K562 (cell line): ENCODE results near the gene TRMU.

Experiments
- ARID2 ChIP-seq: fragments of 450-650 bp; IDR thresholded peaks from 2 replicates; pipeline ENCODE4 v1.6.1; 2017; ENCODE audit warnings: antibody characterized with exemption, mild to moderate bottlenecking
- BCL6 ChIP-seq: fragments of 250-450 bp; sonication (Bioruptor Pico); IDR thresholded peaks from 2 replicates; pipeline ENCODE4 v1.4.0; 2020
- ETV6 ChIP-seq, 3 experiments: fragments of 150-350 bp in 1 of 3; sonication (generic) in 1 of 3; formaldehyde crosslinking in 1 of 3; IDR thresholded peaks; 2 replicates each; pipeline versions ENCODE4 v1.6.1 to v1.8.0; 2014 to 2022; ENCODE audit warnings: borderline replicate concordance in 2 of 3, low read depth in 2 of 3, antibody characterized with exemption in 1 of 3, low read length in 1 of 3, mild to moderate bottlenecking in 1 of 3, missing genetic modification reagents in 1 of 3
- JUNB ChIP-seq: fragments of 450-650 bp; formaldehyde crosslinking; conservative IDR thresholded peaks from 2 replicates; pipeline ENCODE4 v1.4.0; 2020; ENCODE audit warnings: mild to moderate bottlenecking
- SIN3A ChIP-seq, 2 experiments: fragments of 150-350 bp in 1 of 2; IDR thresholded peaks; 2 replicates each; pipeline ENCODE4 v1.6.1; 2011 to 2016; ENCODE audit warnings: borderline replicate concordance in 2 of 2, low read depth in 2 of 2, low read length in 2 of 2, mild to moderate bottlenecking in 2 of 2, moderate library complexity in 2 of 2; ENCODE audit not compliant: control insufficient read depth in 1 of 2
- SMAD2 ChIP-seq: fragments of 150-350 bp; IDR thresholded peaks from 2 replicates; pipeline ENCODE4 v1.6.1; 2014; ENCODE audit warnings: low read depth, mild to moderate bottlenecking, low read length
- TCF7 ChIP-seq: sonication (generic); IDR thresholded peaks from 2 replicates; pipeline ENCODE4 v1.6.1; 2016; ENCODE audit warnings: antibody characterized with exemption, borderline replicate concordance
- TF ChIP-seq, protein P1 (sequence below): sonication (generic); formaldehyde crosslinking; IDR thresholded peaks from 2 replicates; pipeline ENCODE4 v1.5.0; 2020; ENCODE audit warnings: missing genetic modification reagents
- TF ChIP-seq, protein P2 (sequence below): sonication (generic); formaldehyde crosslinking; IDR thresholded peaks from 2 replicates; pipeline ENCODE4 v1.8.0; 2022; ENCODE audit warnings: missing genetic modification reagents, mild to moderate bottlenecking, borderline replicate concordance
- TF ChIP-seq, protein P3 (sequence below), 3 experiments: IDR thresholded peaks in 2 of 3; conservative IDR thresholded peaks in 1 of 3; 2 replicates each; pipeline ENCODE4 v1.5.1; 2011 to 2012; ENCODE audit warnings: low read length in 3 of 3, mild to moderate bottlenecking in 3 of 3, control low read depth in 2 of 3, improper control_type of control experiment in 1 of 3, inconsistent platforms in 1 of 3, low read depth in 1 of 3, mixed read lengths in 1 of 3, moderate library complexity in 1 of 3; ENCODE audit not compliant: insufficient read depth in 2 of 3
- TF ChIP-seq, protein P4 (sequence below): sonication (generic); formaldehyde crosslinking; IDR thresholded peaks from 2 replicates; pipeline ENCODE4 v1.8.0; 2022; ENCODE audit warnings: mild to moderate bottlenecking, missing genetic modification reagents

DNA sequence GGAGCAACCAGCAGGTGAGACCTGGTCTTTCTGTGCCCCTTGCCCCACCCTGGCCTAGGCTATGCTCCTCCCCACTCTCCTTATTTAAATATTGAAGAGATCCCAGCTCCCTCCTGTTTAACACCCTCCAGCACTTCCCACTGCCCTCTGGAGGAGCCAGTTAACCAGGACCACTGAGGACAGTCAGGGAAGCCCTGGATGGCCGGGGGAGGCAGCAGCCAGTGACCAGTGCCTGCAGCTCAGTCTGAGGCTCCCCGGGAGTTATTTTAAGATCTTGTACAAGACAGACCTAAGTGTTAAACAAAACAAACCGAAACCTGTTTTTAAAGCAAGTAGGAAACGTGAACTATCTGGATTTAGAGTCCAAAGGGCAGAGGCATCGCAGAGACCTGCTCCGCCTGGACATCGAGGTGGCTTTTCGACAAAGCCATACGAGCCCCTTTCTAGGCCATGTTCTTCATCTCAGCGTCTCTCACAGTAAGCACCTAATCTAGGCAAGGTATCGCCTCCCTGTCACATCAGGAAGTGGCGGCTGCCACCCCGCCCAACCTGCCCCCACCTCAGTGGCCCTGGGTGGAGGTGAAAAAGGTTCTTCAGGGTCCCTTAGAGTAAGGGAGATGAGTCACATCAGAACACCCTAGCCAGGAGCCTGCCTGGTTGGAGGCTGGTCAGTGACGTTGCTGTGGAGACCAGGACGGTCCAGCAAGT lies 35.2 kb downstream of the TRMU start:
- TF ChIP-seq ETV6 (IDR thresholded peaks at IDR 0.05; ENCODE audit: borderline replicate concordance in 1 of 2, low read depth in 2 of 2, low read length in 1 of 2): no peak
- TF ChIP-seq ETV6 (CRISPR knock-in tag; IDR thresholded peaks at IDR 0.05; ENCODE audit: borderline replicate concordance): no peak
- TF ChIP-seq, protein P1, sequence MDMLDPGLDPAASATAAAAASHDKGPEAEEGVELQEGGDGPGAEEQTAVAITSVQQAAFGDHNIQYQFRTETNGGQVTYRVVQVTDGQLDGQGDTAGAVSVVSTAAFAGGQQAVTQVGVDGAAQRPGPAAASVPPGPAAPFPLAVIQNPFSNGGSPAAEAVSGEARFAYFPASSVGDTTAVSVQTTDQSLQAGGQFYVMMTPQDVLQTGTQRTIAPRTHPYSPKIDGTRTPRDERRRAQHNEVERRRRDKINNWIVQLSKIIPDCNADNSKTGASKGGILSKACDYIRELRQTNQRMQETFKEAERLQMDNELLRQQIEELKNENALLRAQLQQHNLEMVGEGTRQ (CRISPR knock-in tag): no peak
- TF ChIP-seq SMAD2: no peak
- TF ChIP-seq, protein P2, sequence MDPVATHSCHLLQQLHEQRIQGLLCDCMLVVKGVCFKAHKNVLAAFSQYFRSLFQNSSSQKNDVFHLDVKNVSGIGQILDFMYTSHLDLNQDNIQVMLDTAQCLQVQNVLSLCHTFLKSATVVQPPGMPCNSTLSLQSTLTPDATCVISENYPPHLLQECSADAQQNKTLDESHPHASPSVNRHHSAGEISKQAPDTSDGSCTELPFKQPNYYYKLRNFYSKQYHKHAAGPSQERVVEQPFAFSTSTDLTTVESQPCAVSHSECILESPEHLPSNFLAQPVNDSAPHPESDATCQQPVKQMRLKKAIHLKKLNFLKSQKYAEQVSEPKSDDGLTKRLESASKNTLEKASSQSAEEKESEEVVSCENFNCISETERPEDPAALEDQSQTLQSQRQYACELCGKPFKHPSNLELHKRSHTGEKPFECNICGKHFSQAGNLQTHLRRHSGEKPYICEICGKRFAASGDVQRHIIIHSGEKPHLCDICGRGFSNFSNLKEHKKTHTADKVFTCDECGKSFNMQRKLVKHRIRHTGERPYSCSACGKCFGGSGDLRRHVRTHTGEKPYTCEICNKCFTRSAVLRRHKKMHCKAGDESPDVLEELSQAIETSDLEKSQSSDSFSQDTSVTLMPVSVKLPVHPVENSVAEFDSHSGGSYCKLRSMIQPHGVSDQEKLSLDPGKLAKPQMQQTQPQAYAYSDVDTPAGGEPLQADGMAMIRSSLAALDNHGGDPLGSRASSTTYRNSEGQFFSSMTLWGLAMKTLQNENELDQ (CRISPR knock-in tag): no peak
- TF ChIP-seq SIN3A (IDR thresholded peaks at IDR 0.05; ENCODE audit: borderline replicate concordance in 2 of 2, control insufficient read depth in 1 of 2, low read depth in 2 of 2, low read length in 2 of 2): no peak
- TF ChIP-seq, protein P3, sequence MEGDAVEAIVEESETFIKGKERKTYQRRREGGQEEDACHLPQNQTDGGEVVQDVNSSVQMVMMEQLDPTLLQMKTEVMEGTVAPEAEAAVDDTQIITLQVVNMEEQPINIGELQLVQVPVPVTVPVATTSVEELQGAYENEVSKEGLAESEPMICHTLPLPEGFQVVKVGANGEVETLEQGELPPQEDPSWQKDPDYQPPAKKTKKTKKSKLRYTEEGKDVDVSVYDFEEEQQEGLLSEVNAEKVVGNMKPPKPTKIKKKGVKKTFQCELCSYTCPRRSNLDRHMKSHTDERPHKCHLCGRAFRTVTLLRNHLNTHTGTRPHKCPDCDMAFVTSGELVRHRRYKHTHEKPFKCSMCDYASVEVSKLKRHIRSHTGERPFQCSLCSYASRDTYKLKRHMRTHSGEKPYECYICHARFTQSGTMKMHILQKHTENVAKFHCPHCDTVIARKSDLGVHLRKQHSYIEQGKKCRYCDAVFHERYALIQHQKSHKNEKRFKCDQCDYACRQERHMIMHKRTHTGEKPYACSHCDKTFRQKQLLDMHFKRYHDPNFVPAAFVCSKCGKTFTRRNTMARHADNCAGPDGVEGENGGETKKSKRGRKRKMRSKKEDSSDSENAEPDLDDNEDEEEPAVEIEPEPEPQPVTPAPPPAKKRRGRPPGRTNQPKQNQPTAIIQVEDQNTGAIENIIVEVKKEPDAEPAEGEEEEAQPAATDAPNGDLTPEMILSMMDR (IDR thresholded peaks at IDR 0.05 in 2 of 3, conservative IDR thresholded peaks at IDR 0.05 in 1 of 3; ENCODE audit: insufficient read depth in 2 of 3, low read depth in 1 of 3, low read length in 3 of 3): no peak
- TF ChIP-seq JUNB: no peak
- TF ChIP-seq, protein P4, sequence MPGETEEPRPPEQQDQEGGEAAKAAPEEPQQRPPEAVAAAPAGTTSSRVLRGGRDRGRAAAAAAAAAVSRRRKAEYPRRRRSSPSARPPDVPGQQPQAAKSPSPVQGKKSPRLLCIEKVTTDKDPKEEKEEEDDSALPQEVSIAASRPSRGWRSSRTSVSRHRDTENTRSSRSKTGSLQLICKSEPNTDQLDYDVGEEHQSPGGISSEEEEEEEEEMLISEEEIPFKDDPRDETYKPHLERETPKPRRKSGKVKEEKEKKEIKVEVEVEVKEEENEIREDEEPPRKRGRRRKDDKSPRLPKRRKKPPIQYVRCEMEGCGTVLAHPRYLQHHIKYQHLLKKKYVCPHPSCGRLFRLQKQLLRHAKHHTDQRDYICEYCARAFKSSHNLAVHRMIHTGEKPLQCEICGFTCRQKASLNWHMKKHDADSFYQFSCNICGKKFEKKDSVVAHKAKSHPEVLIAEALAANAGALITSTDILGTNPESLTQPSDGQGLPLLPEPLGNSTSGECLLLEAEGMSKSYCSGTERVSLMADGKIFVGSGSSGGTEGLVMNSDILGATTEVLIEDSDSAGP: no peak
- TF ChIP-seq TCF7: no peak
- no peak for TF ChIP-seq ARID2
- TF ChIP-seq BCL6 (CRISPR knock-in tag): no peak
